ENCODE data around the gene NUP214.

DNA sequence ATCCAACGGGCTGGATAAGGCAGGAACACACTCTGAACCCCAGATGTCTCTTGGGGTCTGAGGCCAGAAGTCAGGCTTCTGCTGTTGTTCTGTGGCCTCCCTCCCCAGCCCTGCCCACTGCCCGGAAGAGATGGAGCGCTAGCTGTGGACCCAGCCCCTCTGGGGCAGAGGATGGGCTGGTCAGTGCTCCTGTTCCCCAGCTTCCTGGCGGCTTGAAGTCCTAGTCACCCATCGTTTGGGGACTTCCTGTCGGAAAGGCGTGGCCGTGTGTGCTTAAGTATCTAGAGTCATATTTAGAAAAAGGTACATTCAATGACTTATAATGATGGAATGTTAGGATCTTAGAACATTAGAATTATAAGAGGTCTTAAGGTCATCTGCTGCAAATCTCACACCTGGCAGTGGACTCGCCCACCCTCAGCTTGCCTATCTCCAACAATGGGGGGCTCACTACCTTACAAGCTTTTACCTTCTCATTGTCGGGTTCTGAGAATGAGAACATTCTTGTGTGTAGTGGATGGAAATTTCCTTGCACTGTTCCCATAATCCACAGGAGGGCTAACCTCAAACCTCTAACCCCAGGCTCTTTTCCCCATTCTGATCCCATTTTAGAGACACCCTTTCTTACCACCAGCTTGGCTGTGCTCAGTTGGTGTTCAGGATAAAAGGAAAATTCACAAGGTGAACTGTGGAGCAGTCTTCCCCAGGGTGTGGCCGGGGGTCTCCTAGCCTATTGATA is 42.4 kb upstream of the NUP214 start:
- TF ChIP-seq, protein P1, sequence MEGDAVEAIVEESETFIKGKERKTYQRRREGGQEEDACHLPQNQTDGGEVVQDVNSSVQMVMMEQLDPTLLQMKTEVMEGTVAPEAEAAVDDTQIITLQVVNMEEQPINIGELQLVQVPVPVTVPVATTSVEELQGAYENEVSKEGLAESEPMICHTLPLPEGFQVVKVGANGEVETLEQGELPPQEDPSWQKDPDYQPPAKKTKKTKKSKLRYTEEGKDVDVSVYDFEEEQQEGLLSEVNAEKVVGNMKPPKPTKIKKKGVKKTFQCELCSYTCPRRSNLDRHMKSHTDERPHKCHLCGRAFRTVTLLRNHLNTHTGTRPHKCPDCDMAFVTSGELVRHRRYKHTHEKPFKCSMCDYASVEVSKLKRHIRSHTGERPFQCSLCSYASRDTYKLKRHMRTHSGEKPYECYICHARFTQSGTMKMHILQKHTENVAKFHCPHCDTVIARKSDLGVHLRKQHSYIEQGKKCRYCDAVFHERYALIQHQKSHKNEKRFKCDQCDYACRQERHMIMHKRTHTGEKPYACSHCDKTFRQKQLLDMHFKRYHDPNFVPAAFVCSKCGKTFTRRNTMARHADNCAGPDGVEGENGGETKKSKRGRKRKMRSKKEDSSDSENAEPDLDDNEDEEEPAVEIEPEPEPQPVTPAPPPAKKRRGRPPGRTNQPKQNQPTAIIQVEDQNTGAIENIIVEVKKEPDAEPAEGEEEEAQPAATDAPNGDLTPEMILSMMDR (IDR thresholded peaks at IDR 0.05; ENCODE audit: insufficient read depth, low read length): no peak
- TF ChIP-seq, protein P2, sequence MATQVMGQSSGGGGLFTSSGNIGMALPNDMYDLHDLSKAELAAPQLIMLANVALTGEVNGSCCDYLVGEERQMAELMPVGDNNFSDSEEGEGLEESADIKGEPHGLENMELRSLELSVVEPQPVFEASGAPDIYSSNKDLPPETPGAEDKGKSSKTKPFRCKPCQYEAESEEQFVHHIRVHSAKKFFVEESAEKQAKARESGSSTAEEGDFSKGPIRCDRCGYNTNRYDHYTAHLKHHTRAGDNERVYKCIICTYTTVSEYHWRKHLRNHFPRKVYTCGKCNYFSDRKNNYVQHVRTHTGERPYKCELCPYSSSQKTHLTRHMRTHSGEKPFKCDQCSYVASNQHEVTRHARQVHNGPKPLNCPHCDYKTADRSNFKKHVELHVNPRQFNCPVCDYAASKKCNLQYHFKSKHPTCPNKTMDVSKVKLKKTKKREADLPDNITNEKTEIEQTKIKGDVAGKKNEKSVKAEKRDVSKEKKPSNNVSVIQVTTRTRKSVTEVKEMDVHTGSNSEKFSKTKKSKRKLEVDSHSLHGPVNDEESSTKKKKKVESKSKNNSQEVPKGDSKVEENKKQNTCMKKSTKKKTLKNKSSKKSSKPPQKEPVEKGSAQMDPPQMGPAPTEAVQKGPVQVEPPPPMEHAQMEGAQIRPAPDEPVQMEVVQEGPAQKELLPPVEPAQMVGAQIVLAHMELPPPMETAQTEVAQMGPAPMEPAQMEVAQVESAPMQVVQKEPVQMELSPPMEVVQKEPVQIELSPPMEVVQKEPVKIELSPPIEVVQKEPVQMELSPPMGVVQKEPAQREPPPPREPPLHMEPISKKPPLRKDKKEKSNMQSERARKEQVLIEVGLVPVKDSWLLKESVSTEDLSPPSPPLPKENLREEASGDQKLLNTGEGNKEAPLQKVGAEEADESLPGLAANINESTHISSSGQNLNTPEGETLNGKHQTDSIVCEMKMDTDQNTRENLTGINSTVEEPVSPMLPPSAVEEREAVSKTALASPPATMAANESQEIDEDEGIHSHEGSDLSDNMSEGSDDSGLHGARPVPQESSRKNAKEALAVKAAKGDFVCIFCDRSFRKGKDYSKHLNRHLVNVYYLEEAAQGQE (IDR thresholded peaks at IDR 0.05; ENCODE audit: insufficient replicate concordance, low read depth): no peak
- TF ChIP-seq POLR2AphosphoS5 (IDR thresholded peaks at IDR 0.05; ENCODE audit: low read depth): no peak
- TF ChIP-seq GABPA (IDR thresholded peaks at IDR 0.05; ENCODE audit: low read depth): no peak
